Effector CD8-positive, alpha-beta T cell (primary cell): ENCODE results near the gene KRT6B.
"Not testable (repeated sequence)": the region's sequence is repeated elsewhere in the genome, so short reads cannot be mapped to it uniquely, and the experiment has no call there.

Experiments
- DNase-seq: peaks from one replicate; lab custom pipeline; 2025; lab: John Stamatoyannopoulos, UW
- total RNA-seq, 4 experiments: gene quantifications; one replicate each; lab custom pipeline; 2026; lab: John Stamatoyannopoulos, UW

The KRT6B gene
- total RNA-seq, result 0 reads per million in 4 experiments

- DNase-seq, result no peak
These were observed at the start of gene KRT6B for GRCh38 chr12:52452101-52452500. TSS of gene KRT6B (minus strand) at chr12:52452146. CDS start at chr12:52452078, 68 bp downstream.

GRCh38 chr12:52501490-52501889 is 49.5 kb upstream of the KRT6B start:
- DNase-seq, result no peak

- DNase-seq, result not testable (repeated sequence)
These were observed 48.6 kb upstream of the KRT6B start for GRCh38 chr12:52500574-52500973.

- no peak for DNase-seq
These were observed 48.0 kb upstream of the KRT6B start for GRCh38 chr12:52499806-52500560.

GRCh38 chr12:52498946-52499345 is 47.0 kb upstream of the KRT6B start:
- no peak for DNase-seq

- DNase-seq, result no peak
These were observed 46.0 kb upstream of the KRT6B start for GRCh38 chr12:52497975-52498374.

GRCh38 chr12:52496590-52497071 is 44.7 kb upstream of the KRT6B start:
- no peak for DNase-seq

- DNase-seq, result no peak
These were observed 44.1 kb upstream of the KRT6B start for GRCh38 chr12:52496054-52496453.

GRCh38 chr12:52495389-52495788 is 43.4 kb upstream of the KRT6B start:
- DNase-seq, result no peak

- no peak for DNase-seq
These were observed 42.6 kb upstream of the KRT6B start for GRCh38 chr12:52494518-52494917.

GRCh38 chr12:52494100-52494499 is 42.2 kb upstream of the KRT6B start:
- DNase-seq, result no peak

- no peak for DNase-seq
These were observed 41.2 kb upstream of the KRT6B start, which contains the start of gene KRT6A for GRCh38 chr12:52493172-52493571. TSS of gene KRT6A (minus strand) at chr12:52493257. CDS start at chr12:52493188, 69 bp downstream.

- DNase-seq, result not testable (repeated sequence)
These were observed 40.5 kb upstream of the KRT6B start for GRCh38 chr12:52492405-52492804.

- not testable (repeated sequence) for DNase-seq
These were observed 39.5 kb upstream of the KRT6B start for GRCh38 chr12:52491495-52491894.

- DNase-seq, result no peak
These were observed 36.8 kb upstream of the KRT6B start for GRCh38 chr12:52488736-52489135.

GRCh38 chr12:52487744-52488443 is 35.9 kb upstream of the KRT6B start:
- not testable (repeated sequence) for DNase-seq

GRCh38 chr12:52487211-52487610 is 35.3 kb upstream of the KRT6B start:
- DNase-seq, result no peak

- no peak for DNase-seq
These were observed 34.5 kb upstream of the KRT6B start for GRCh38 chr12:52486166-52487105.

- no peak for DNase-seq
These were observed 28.1 kb upstream of the KRT6B start for GRCh38 chr12:52480073-52480472.

- DNase-seq, result no peak
These were observed 25.7 kb upstream of the KRT6B start for GRCh38 chr12:52477651-52478050.

GRCh38 chr12:52474212-52474611 is 22.3 kb upstream of the KRT6B start:
- DNase-seq, result no peak

- DNase-seq, result no peak
These were observed 21.8 kb upstream of the KRT6B start, which contains the start of gene KRT6C for GRCh38 chr12:52473768-52474167. TSS of gene KRT6C (minus strand) at chr12:52473805. CDS start at chr12:52473737, 68 bp downstream.
